SK-N-SH (cell line): Measurements from ENCODE around the gene ACTR2. TPM values are rescaled to one million over a fixed set of nuclear protein-coding genes. Genes with fewer than 3 reads are reported as not detected.

Experiments
- CTCF ChIA-PET: fragments of 300-600, 350-600 bp; formaldehyde crosslinking; extraction: SDS; loops from one replicate; lab custom pipeline; 2021; lab: Yijun Ruan, JAX
- POLR2A ChIA-PET: fragments of 350-600 bp; sonication (Branson Sonifier 250); formaldehyde crosslinking; extraction: SDS; loops from one replicate; lab custom pipeline; 2020; ENCODE audit warnings: antibody characterized with exemption, inconsistent platforms; lab: Yijun Ruan, JAX
- DNase-seq: peaks from one replicate; pipeline ENCODE4 v3.0.0; 2012
- H2AFZ ChIP-seq: fragments of 200-600 bp; sonication (generic); 2 replicates; pipeline ENCODE4 v1.8.1; 2016; ENCODE audit warnings: antibody characterized with exemption, mild to moderate bottlenecking, low read depth
- H3F3A ChIP-seq: fragments of 200-600 bp; sonication (generic); replicated peaks from 2 replicates; pipeline ENCODE3; 2016; ENCODE audit warnings: antibody characterized with exemption, mild to moderate bottlenecking; ENCODE audit not compliant: insufficient read depth
- H3K27ac ChIP-seq, 2 experiments: fragments of 200-500 bp in 1 of 2; fragments of 200-600 bp in 1 of 2; sonication (Bioruptor generic) in 1 of 2; sonication (generic), shearing (Covaris generic) in 1 of 2; 2 replicates each; pipeline versions ENCODE4 v1.5.1 to v1.6.1; 2014 to 2016; ENCODE audit warnings: low read depth in 2 of 2, inconsistent platforms in 1 of 2, low read length in 1 of 2, mild to moderate bottlenecking in 1 of 2, mixed read lengths in 1 of 2
- H3K27me3 ChIP-seq: fragments of 200-600 bp; sonication (generic), shearing (Covaris generic); 2 replicates; pipeline ENCODE4 v1.6.1; 2016; ENCODE audit warnings: mixed run types; ENCODE audit not compliant: insufficient read depth
- H3K36me3 ChIP-seq, 2 experiments: fragments of 200-500 bp in 1 of 2; fragments of 200-600 bp in 1 of 2; sonication (Bioruptor generic) in 1 of 2; sonication (generic) in 1 of 2; replicated peaks in 1 of 2; 2 replicates each; pipeline versions ENCODE3 to v1.5.1; 2014 to 2016; ENCODE audit warnings: low read length in 1 of 2, mild to moderate bottlenecking in 1 of 2; ENCODE audit not compliant: insufficient read depth in 2 of 2, control insufficient read depth in 1 of 2
- H3K4me1 ChIP-seq, 2 experiments: fragments of 200-500 bp in 1 of 2; fragments of 200-600 bp in 1 of 2; sonication (Bioruptor generic) in 1 of 2; sonication (generic), shearing (Covaris generic) in 1 of 2; 2 replicates each; pipeline versions ENCODE4 v1.5.1 to v1.6.1; 2014 to 2016; ENCODE audit warnings: low read depth in 1 of 2, low read length in 1 of 2, mixed run types in 1 of 2; ENCODE audit not compliant: insufficient read depth in 2 of 2, control insufficient read depth in 1 of 2
- H3K4me2 ChIP-seq: fragments of 200-600 bp; sonication (generic), shearing (Covaris generic); 2 replicates; pipeline ENCODE4 v1.6.1; 2017; ENCODE audit warnings: mixed run types
- H3K4me3 ChIP-seq, 2 experiments: fragments of 200-500 bp in 1 of 2; fragments of 200-600 bp in 1 of 2; sonication (Bioruptor generic) in 1 of 2; sonication (generic), shearing (Covaris generic) in 1 of 2; 2 replicates each; pipeline versions ENCODE4 v1.5.1 to v1.8.1; 2014 to 2016; ENCODE audit warnings: low read depth in 2 of 2, inconsistent platforms in 1 of 2, low read length in 1 of 2, mild to moderate bottlenecking in 1 of 2, mixed read lengths in 1 of 2, moderate library complexity in 1 of 2
- H3K79me2 ChIP-seq: fragments of 200-600 bp; sonication (generic); 2 replicates; pipeline ENCODE4 v1.8.1; 2017; ENCODE audit warnings: mild to moderate bottlenecking; ENCODE audit not compliant: insufficient read depth
- H3K9ac ChIP-seq: fragments of 200-600 bp; sonication (generic); 2 replicates; pipeline ENCODE4 v1.6.1; 2017; ENCODE audit warnings: mixed run types
- H3K9me2 ChIP-seq: fragments of 200-600 bp; sonication (generic); 2 replicates; pipeline ENCODE4 v1.6.1; 2017; ENCODE audit warnings: mixed run types
- H3K9me3 ChIP-seq: fragments of 200-600 bp; sonication (generic); 2 replicates; pipeline ENCODE4 v1.6.1; 2017; ENCODE audit warnings: mixed run types, mild to moderate bottlenecking, moderate library complexity
- H4K20me1 ChIP-seq: fragments of 200-600 bp; sonication (generic); 2 replicates; pipeline ENCODE4 v1.6.1; 2017; ENCODE audit warnings: mild to moderate bottlenecking, mixed run types; ENCODE audit not compliant: insufficient read depth
- IRF3 ChIP-seq: fragments of 150-350 bp; IDR thresholded peaks from 2 replicates; pipeline ENCODE4 v1.6.1; 2016; ENCODE audit warnings: mild to moderate bottlenecking, low read depth, low read length
- MXI1 ChIP-seq: IDR thresholded peaks from 2 replicates; pipeline ENCODE4 v1.6.1; 2012; ENCODE audit warnings: mild to moderate bottlenecking, low read depth, low read length, improper control_type of control experiment
- POLR2AphosphoS5 ChIP-seq: IDR thresholded peaks from 2 replicates; pipeline ENCODE4 v1.6.1; 2012; ENCODE audit warnings: low read depth, low read length
- REST ChIP-seq: IDR thresholded peaks from 2 replicates; pipeline ENCODE4 v1.6.1; 2012; ENCODE audit warnings: mild to moderate bottlenecking, low read depth, low read length, moderate library complexity
- RXRA ChIP-seq: IDR thresholded peaks from 2 replicates; pipeline ENCODE4 v1.4.0; 2012; ENCODE audit warnings: low read depth, mild to moderate bottlenecking, borderline replicate concordance
- SMC3 ChIP-seq: IDR thresholded peaks from 2 replicates; pipeline ENCODE4 v1.6.1; 2012; ENCODE audit warnings: low read depth, low read length, improper control_type of control experiment
- TCF12 ChIP-seq: IDR thresholded peaks from 2 replicates; pipeline ENCODE4 v1.4.0; 2012
- USF2 ChIP-seq: fragments of 150-350 bp; IDR thresholded peaks from 2 replicates; pipeline ENCODE4 v1.6.1; 2017; ENCODE audit warnings: antibody characterized with exemption, low read length, low read depth, borderline replicate concordance
- WGBS: methylation state at CpG from one replicate; pipeline ENCODE4 v1.1.6; 2017; ENCODE audit warnings: low lambda C conversion rate; 5-methylcytosine and 5-hydroxymethylcytosine counted together
- polyA plus RNA-seq, 3 experiments: library from polyadenylated mRNA; depleted of rRNA; stranded (reverse); fragments of >200 nt; gene quantifications; 2 replicates each; pipeline ENCODE4 v1.2.3, GENCODE V29; 2012

ACTR2 gene
- polyA plus RNA-seq, 1 of the 3 experiments (the other 2 are of a cell fraction): 53.0 TPM

- no peak for DNase-seq
- Histone ChIP-seq H3K27ac (peak overlapping the region in 1 of 2 experiments; percentile 58; a peak in 2 of 4 replicates), H3K4me1 (peaks cover 3 to 23% of the 10 kb centered on the region in 2 experiments; a peak in 3 of 4 replicates), H3K9me2 (no peaks in the 10 kb centered on the region), H3K9me3 (no peaks in the 10 kb centered on the region), H3K79me2 (no peaks in the 10 kb centered on the region), H3K27me3 (no peaks in the 10 kb centered on the region), H3F3A (peaks cover 20% of the 10 kb centered on the region), H2AFZ (0 out of 2 replicates have a peak overlapping the region, but pooled peaks have one; percentile 24), H3K36me3 (peaks cover 2% of the 10 kb centered on the region in 2 experiments), H3K4me2 (peak overlapping the region; percentile 45; the same call in 1 of the 2 replicates), H4K20me1 (no peaks in the 10 kb centered on the region), H3K4me3 (no peak overlapping the region), H3K9ac (no peak overlapping the region)
- CTCF ChIA-PET: interaction anchor here (0.6 to 1.9 kb wide), 5 partner anchors 14 to 241 kb away, joined by 3 to 5 read pairs (median 3); no protein-coding TSS in a partner anchor
- POLR2A ChIA-PET: no interaction called here
- TF ChIP-seq REST: no peak
- no peak for TF ChIP-seq USF2
- TF ChIP-seq SMC3: no peak
- TF ChIP-seq IRF3: no peak
- peak; percentile 18; the same call in 1 of the 2 replicates for TF ChIP-seq TCF12
- 66% methylated on average over 18 of the region's 20 CpGs for WGBS
Observed at GRCh38 chr2:65300761-65301711, 73.4 kb downstream of the ACTR2 start.

GRCh38 chr2:65305934-65306333 is 78.3 kb downstream of the ACTR2 start:
- Histone ChIP-seq H3K27ac (no peak overlapping the region), H3K36me3 (peaks cover 8 to 19% of the 10 kb centered on the region in 2 experiments), H3K4me3 (no peak overlapping the region), H4K20me1 (no peaks in the 10 kb centered on the region), H3K4me1 (peaks cover 0 to 14% of the 10 kb centered on the region in 2 experiments; a peak in 3 of 4 replicates), H3K9me2 (no peaks in the 10 kb centered on the region), H3F3A (peaks cover 13% of the 10 kb centered on the region), H3K27me3 (no peaks in the 10 kb centered on the region), H3K79me2 (no peaks in the 10 kb centered on the region), H3K9me3 (no peaks in the 10 kb centered on the region), H2AFZ (no peak overlapping the region), H3K4me2 (no peak overlapping the region), H3K9ac (no peak overlapping the region)
- POLR2A ChIA-PET: no interaction called here
- TF ChIP-seq MXI1 (no peak), RXRA (no peak), IRF3 (no peak), POLR2AphosphoS5 (no peak)
- CTCF ChIA-PET: no interaction called here
- no peak for DNase-seq
- WGBS: 84% methylated on average over 2 of the region's 2 CpGs
